Non-pigmented ciliary epithelial cell (primary cell): ENCODE data around the gene COL23A1.

ENCODE experiments used
- DNase-seq: peaks from one replicate; pipeline ENCODE4 v3.0.0-alpha.2; 2010; ENCODE audit warnings: low read depth

The COL23A1 gene

DNA sequence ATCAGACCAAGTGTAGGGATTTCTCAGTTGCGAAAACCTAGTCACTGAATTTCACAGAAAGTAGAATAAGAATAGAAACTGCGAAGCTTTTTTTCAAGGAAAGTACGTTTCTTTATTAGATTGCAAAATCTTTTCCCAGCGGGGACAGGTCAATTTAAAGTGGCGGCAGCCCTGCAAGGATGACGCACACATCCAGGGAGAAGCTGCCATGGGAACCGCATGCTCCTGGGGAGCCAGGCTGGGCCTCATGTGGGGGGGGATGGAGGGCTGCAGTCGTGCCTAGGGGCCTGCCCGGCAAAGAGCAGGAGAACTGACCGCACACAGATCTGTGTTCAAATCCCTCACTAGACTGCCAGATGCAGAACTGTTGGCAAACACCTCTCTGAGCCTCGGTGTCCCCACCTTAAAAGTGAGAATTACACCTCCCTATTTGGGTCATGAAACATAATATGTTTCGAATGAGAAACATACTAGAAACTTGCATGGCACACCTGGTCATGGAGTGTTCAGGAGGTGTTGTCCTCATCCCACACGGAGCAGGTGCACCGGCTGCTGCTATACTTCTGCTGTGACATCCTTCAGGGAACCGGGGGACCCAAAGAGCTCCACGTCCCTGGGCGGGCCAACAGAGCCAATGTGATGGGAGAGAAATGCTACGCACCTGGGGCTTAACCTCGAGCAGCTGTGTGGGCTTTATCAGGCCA lies 229.8 kb downstream of the COL23A1 start:
- DNase-seq: no peak

DNA sequence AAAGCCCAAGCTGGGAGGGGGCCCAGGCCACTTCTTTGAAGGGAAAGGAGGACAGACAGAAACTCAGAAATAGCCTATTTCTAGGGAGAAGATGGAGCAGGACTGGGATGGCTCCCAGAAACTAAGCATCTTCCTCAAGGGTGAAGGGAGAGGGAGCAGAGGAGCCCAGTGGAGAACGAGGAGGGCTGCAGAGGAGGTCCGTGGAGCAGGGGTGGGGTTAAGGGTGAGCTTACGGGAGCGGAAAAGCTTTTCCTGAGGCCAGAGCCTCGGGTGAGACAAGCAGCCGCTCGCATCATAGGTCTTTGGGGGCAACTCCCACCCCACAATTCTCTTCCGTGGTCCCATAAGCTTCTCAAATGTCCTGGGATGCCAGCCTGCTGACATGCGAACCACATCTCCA lies 230.5 kb downstream of the COL23A1 start:
- DNase-seq: no peak

DNA sequence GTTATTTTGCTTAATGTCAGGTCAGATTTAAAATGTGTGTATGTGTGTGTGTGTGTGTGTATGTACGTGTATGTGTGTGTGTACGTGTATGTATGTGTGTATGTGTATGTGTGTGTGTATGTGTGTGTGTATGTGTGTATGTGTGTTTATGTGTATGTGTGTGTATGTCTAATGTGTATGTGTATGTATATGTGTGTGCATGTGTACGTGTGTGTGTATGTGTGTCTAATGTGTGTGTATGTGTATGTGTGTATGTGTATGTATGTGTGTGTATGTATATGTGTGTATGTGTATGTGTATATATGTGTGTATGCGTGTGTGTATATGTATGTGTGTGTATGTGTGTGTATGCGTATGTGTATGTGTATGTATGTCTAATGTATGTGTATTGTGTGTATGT lies 232.5 kb downstream of the COL23A1 start:
- DNase-seq: no peak

DNA sequence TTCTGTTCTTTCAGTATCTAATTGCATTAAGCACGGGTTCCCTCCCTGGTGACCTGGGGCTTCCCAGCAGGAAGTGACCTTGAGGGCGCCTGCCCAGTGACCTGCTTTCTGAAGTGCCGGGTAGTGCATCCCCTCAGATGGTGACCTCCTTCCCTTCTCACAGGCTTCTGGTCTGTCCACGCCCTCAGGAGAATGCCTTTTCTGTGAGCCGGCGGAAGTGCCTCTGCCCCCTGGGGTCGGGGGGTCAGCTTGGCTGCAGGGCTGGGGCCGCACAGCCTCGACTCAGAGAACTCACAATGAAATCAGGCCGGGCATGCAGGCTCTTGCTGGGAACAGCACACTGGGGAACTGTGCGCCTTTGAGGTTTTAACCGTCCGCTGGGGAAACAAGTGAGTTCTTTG lies 233.1 kb downstream of the COL23A1 start:
- no peak for DNase-seq

DNA sequence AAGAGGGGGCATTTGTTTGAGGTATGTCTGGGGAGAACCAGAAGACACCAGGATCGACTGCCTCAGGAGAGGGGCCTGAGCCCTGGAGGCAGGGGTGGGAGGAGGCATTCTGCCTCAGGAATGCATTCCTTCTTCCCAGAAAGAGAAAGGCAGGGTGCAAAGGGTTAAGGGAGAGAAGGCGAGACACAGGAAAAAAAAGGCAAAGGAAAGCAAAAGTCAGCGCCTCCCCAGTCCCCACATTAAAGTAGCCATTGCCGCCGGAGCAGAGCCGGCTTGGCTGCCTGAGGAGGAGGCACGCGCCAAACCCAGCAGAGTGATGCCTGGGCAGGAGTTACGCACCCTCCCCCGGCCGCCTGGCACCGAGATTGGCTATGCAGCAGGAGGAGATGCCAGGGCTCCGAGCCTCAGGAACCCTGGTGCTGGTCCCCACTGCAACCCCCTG lies 233.7 kb downstream of the COL23A1 start:
- DNase-seq: no peak

DNA sequence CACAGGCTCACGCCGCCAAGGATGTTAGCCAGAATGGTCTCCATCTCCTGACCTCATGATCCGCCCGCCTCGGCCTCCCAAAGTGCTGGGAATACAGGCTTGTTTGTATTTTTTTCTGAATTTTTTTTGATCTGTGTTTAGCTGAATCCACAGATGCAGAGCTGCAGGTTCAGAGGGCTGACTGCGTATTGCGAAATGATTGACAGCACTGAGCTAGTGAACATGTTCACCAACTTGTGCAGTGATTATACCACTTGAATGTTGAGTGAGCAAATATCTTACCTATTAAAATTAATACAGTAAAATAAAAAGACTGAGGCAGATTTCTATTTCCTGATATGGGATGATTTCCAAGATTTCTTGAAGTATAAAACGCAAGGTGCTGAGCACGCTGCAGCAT lies 234.5 kb downstream of the COL23A1 start:
- no peak for DNase-seq

DNA sequence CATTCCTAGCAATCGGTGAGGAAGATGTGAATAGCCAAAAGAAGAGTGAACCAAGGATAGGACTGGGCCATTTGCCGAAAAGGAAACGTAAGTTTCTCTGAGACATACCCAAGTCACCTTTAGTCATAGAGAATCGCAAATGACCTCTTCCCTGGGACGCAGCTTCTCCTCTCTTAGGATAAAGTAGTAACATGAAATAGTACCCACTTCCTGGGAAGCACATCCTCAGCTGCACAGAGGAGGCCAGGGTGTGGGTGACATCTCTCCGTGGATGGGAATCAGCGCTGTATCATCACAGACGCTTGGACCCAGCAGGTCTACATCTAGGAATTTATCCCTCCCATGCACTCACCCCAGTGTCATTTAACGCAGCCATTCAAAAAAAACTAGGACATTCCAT lies 236.7 kb downstream of the COL23A1 start:
- no peak for DNase-seq

DNA sequence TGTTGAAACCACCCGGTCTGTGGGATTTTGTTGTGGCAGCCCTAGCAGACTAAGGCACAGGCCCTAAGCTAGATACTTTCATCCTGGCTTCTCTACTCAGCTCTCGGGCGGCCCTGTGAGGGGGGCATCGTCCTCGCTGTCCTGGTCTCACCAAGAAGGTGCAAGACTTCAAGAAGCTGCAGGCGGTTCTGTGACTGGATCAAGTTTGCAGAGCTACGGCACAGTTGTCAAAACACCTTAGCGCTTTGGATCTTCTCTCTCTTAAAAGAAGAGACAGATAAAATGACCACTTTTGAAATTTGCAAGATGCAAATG lies 238.2 kb downstream of the COL23A1 start:
- no peak for DNase-seq

DNA sequence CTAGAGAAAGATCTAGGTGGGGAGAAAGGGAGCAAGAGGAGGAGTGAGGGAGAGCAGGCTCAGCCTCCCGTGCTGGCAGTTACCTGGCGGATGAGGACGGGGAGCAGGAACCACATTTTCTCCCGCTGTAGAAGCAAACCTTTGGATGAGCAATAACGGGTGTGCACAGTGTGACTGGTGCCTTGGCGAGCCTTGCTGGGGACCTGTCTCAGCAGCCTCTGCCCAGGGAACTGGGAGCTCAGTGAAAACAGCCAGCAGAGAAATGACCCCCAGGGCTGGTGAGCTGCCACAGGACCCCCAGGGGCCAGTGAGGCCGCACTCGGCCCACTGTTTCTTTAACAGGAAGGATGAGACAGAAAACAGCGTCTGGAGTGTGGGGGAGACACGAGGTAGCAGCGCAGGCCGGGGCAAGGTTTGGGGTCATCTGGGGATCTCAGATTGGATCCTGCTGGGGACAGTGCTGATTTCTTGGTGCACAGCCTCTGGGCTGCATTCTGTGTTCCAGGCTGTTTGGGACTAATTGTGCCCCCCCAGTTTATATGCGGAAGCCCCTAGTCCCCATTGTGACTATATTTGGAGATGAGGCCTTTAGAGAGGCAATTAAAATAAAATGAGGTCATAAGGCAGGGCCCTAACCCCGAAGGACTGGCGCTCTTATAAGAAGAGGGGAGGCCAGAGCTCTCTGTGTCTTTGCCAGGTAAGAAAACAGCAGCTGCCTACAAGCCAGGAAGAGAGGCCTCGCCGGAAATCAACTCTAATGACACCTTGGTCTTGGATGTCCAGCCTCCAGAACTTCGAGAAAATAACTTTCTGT lies 238.8 kb downstream of the COL23A1 start:
- no peak for DNase-seq

DNA sequence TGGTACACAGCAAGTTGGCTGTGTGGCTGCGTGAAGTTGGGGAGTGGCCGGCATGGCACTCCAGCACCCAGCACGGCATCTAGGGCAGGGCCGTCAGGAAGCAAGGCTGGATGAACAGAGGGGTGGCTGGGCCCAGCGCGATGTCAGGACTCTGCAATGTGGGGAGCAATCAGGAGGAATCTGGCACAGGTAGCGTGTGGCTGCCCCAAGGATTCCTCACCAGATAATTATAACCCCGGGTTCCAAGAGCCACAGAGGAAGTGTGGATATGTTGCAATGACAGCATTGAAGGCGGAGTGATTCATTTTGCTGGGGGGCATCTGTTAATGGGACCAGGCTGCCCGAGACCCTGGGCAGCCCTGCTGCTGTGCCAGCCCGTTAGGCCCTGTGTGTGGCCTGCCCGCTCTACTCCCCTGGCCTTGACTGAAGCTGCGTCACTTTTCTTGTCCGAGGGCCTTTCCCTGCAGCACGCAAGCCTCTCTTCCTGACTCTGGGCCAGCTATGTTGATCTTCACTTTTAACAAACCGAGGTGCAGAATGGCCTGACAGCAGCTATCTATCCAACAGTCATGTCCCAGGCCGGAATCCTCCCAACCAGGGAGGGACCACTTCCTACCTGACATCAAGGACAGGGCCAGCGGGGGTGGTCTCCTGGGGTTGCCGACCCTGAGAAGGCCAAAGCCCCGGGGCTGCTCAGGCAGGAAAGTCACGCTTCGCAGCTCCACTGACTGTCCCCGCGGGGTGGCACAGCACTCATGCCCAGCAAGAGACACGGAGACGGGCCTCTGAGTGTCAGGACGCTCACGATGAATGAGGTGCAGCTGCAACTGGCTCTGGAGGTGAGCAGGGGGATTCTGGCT lies 239.6 kb downstream of the COL23A1 start:
- no peak for DNase-seq

DNA sequence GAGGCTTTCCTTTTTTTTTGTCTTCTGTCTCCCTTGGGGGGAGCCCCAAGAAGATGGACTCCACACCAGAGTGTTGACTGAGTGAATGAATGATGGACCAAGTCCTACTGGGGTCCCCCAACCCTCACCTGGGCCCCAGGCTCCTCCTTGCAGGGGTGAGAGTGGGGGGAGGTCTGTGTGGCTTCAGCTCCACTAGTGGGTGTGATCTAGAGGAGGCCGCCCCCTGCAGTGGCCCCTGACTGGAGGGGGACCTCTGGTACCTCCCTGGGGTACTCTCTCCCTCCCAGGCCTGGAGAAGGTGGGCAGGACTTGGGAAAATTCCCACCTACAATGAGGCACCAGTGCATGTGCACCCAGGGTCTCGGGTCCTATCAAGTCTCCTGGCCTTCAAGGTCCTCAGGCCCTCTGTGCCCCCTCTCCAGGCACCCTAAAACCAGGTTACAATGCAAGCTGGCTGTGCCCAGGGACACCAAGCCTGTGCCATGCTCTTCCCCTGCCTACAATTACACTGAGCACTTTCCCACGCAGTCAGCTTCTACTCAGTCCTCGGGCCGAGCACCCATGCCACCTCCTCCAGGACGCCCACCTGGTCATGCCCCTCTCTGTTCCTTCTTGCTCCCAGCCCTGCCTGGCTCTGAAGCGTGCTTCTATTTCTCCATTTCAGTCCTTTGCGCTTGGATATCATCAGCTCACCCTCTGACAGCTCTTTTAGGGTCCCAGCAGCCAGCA lies 240.4 kb downstream of the COL23A1 start:
- DNase-seq: no peak

DNA sequence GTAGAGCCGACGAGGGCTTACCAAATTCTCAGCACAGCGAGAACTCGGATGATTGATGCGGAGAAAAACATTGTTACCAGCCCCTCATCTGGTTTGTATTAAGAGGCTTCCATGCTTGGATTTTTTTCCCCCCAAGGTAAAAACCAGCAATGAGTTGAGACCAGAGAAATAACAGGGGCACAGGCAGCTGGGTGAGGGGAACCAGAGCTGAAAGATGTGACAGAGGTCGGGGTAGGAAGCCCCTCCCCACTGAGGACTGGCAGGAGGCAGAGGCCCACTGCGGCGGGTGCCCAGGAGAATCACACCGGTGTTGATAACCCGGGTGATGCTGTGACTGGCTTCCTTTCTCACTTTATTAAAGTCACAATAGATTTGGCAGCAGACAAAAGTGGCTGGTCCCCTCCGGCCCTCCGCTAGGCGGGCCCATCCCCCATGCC lies 241.1 kb downstream of the COL23A1 start:
- no peak for DNase-seq

DNA sequence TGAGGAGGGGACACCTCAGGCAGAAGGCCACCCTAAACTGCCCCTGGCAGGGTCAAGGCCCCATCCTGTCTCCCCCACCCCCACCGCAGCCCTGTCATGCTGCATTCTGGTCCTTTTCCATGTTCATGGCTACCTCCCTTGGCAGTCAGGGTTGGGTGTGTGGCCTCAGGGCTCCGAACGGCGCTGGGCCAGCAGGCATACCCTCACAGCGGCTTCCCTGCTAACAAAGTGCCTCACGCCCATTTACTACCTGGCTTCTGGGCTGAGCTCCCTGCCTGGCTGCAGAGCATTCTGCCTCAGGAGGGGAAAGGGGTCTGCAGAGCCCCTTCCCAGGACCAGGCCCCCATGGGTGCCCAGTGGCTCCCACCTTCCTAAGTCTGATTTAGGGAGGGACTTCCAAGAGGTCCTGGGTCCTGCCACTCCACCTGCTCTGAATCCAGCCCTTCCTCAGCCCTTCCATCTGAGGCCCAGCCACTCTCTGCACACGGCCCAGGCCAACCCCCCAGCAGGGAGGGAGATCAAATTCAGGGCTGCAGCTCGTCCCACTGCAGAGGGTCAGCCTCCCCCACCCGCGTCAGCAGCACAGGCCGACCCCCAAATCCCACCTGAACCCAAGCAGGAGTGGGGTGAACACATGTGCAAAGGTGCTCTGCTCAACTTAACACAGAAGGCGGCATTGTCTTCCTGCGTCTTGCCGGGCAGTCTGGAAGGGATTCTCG lies 241.7 kb downstream of the COL23A1 start:
- no peak for DNase-seq

DNA sequence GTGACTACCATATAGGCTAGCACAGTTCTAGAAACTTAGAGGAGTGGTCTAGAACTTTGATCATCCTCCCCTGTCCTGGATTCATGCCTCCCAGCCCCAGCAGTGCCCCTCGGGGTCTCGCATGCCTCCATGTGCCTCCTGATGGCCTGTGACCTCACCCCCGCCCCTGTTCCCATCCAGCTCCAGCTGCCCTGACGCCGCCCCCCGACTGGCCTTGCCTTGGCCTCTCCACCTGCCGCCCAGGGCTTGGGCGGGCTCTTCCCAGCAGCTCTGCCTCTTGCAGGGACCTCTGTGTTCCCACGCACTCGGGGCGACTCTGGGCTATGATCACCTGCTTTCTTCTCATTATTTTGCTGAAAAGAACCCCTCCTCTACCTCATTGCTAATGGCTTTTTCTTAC lies 242.2 kb downstream of the COL23A1 start:
- no peak for DNase-seq

DNA sequence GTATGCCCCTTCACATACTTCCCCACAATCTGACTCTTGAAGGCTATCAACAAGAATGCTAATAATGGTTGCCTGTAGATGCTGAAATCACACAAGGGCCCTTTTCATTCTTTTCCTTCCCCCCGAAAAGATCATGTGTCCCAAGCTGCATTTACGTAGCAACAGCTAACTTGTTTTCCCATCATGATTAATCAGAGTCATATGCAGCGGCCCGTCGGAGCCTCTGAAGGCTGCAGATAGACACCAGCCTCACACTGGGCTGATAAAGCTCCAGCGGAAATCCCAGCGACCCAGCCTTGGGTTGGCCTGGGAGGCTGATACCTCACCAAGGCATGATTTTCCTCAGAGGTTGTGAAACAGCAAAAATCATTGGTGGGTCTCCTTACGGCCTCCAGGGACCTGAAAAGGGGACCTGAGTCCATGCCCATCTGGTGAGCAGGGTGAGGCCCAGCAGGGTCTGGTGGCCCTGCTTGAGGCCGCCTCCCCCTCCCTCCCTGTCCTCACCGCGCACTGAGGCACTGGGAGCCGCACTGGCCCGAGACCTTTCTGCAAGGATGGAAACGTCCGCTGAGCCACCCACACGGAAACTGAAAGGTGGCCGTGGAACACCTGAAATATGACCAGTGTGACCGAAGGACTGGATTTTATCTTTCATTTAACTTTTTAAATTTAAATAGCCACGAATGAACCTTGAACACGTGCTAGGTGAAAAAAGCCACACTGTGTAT lies 243.4 kb downstream of the COL23A1 start:
- DNase-seq: no peak

DNA sequence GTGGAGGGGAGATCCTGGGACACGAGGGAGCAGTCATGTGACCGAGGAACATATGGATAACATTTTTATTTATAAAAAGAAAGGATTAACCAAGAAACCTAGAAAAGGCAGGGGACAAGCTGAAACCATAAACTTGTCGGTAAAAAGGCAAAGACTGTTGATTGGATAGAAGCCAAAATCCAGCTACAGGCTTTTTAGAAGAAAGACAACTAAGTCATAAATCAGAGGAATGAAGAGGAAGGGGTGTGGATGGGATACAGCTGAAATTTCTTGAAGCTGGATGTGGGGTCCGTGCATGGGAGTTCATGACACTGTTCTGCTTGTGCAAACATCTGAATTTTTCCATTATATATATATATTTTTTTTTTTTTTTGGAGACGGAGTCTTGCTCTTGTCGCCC lies 246.9 kb downstream of the COL23A1 start:
- DNase-seq: no peak

DNA sequence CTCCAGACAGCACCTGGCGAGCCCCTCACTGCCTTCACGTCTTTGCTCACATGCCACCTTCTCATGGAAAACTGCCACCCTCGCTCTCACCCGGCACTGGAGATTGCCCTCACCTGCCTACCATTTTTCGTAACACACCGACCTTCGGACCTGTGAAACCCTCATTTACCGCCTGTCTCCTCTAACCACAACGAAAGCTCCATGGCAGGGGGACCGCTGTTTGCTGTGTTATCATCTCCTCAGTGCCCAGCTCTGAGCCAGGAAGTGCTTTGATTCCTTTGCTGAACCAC lies 248.4 kb downstream of the COL23A1 start:
- no peak for DNase-seq

DNA sequence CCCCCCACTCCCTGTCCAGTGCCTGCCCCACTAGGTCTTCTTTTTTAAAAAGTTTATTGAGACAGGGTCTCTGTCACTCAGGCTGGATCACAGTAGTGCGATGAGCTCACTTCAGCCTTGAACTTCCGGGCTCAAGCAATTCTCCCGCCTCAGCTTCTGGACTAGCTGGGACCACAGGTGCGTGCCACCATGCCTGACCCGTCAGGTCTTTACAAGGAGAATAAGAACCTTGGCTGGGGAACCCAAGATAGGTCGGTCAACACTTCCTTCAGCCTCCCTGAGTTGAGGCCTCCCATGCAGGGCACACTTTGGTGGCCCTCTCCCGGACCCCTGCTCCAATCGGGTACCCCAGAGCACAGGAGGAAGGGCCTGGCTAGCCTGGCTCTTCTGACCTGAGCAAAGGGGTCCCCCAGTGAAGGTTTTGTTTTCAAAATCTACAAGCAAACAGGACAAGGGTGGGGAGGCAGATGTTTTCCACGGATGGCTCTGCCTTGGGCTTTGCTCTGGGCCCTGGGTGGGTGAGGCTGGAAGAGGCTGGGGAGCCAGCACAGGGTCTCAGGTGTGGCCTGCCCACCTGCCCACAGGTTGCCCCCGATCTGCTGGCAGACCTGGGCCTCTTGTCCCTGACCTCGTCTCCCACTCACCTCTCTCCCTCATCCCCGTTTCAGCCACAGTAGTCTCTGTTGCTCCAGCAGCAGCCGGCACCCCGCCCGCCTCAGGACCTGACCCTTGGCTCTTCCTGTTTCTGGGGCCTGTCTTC lies 248.9 kb downstream of the COL23A1 start:
- DNase-seq: no peak

DNA sequence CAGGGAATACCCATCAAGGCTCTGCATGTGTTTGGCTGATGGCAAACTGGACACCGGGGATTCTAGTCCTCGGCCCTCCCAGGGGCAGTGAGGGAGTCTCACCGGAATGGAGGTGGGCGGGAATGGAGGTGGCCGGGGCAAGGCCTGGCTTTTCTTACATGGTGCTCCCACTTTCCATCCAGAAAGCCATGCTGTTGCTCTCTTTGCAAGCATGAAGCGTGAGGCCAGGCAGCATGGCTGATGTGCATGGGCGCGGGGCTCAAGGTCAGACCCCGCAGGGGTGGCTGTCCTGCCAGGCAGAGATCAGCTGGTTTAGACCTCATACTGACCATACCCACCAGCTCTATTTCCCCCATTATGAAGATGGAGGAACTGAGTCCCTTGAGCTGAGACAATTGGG lies 249.6 kb downstream of the COL23A1 start:
- no peak for DNase-seq

DNA sequence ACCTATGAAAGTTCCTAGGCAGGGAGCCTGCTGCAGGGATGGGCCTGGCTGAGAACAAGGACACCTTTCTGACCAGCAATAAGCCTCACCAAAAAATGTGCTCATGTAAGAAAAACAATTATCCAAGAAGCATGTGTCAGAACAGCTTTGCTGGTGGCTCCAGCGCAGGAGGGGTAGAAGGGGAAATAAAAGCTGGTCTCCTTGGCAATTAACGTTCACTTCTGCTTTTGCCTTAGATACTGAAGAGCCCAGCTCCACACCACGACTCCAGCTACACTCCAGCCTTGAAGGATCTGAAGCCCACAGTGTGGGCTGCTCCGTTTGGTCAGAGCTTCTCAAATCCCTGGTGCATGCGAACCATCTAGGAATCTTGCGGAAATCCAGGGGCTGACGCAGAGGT lies 250.0 kb downstream of the COL23A1 start:
- no peak for DNase-seq
